Cerebellar cortex (tissue), 1 donor: ENCODE results near the gene CAMK1G.

Experiments
- DNase-seq: peaks from one replicate; pipeline ENCODE4 v3.0.0-alpha.2; 2015; ENCODE audit warnings: low spot score

CAMK1G gene

DNA sequence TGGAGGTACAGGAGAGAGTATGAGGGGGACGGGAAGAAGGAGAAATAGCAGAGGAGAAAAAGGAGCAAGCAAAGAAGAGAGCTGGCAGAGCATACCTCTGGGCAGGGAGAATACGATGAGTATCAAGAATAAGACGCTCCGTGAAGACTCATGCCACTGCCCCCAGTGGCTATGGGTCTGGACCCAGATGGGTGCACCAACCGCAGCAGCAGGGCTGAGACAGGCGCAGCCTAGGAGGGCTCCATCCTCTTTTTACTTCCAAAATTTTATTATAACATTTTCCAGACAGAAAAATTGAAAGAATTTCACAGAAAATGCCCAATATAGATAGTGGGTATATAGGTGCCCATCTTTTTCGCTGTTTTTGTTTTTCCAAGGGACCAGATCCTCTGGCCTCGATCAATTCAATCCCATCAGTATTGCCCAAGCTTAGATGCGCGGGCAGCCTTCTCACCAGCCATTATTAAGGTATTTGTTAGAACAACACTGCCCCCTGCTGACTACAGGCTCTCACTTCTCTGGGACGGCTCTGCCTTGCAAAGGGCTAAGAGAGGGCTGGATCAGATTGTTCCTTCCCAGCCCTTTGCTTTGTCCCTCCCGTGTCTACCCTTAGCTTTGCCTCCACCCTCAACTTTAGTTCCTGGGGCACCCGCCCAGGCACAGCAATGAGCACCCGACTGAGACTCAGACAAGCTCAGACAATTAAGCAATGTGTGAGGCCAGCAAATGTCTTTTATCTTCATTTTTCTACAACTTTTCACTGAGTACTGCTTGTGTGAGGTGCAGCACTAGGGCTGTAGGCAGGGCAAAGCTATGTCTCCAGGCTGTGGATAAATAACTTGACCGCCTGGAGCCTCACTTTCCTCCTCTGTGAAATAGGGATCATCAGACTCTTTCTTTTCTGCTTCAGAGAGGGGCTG, 17.5 kb upstream of the CAMK1G start:
- DNase-seq, result peak; percentile 90

DNA sequence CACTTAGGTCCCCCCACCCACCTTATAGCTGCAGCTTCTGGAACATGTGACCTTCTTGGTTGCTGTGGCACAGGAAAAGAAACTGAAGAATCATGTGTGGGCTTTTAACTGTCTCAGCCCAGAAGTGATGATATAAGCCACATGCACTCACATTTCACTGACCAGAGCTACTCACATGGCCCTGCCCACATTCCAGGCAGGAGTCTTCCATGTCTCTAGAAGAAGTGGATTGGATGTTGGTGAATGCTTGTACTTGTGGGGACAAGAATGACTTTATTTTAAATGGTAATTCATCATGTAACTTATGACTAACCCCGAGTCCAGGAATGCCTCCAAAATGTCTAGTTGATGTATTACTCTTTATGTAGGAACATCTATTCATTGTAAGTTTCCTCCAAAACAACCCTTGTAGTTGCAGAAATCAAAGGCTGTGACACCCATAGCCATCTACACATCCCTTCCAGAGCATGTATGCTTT, 15.8 kb upstream of the CAMK1G start:
- no peak for DNase-seq

DNA sequence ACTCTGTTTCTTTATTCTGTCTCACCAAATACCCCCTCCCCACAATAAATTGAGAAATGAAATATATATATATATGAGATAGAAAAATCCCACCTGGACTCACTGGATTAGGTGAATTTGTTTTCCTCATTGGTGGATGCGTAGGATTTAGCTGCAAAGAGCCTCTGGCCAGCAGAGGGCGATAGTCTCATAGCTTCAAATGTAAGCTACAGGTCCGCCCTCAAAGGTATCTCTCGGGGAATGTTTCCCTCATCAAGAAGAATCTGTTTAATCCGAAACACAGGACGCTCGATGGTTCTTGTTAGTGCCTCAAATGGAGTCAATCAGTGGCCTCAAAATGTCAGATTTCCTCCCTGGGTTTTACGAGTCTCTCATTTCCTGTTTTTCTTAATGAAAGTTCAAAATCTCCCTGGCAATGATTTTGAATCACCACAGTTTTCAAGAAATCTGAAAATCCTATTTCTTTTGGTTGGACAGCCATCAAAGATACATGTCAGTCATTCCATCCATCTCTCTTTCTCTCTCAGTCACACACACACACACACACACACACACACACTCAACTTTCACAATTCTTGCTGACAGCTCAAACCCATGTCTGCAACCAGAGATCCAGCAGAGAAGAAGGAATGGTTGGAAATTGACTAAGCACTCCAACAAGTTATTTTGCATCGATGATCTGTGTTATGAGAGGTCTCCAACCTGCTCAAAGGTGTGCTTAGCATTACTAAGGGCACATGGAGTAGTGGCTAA, 13.9 kb upstream of the CAMK1G start:
- peak; percentile 90 for DNase-seq

DNA sequence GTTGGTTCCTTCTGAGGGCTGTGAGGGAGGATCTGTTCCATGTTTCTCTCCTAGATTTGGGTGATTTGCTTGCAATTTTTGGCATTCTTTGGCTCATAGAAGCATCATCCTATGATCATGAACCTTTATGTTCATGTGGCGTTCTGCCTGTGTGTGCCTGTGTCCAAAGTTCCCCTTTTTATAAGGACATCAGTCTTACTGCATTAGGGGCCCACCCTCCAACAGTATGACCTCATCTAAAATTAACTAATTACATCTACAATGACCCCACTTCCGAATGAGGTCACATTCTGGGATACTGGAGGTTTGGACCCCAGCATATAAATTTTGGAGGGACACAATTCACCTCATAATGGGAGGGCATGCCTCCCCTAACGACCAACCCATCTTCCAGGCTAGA, 12.8 kb upstream of the CAMK1G start:
- no peak for DNase-seq

DNA sequence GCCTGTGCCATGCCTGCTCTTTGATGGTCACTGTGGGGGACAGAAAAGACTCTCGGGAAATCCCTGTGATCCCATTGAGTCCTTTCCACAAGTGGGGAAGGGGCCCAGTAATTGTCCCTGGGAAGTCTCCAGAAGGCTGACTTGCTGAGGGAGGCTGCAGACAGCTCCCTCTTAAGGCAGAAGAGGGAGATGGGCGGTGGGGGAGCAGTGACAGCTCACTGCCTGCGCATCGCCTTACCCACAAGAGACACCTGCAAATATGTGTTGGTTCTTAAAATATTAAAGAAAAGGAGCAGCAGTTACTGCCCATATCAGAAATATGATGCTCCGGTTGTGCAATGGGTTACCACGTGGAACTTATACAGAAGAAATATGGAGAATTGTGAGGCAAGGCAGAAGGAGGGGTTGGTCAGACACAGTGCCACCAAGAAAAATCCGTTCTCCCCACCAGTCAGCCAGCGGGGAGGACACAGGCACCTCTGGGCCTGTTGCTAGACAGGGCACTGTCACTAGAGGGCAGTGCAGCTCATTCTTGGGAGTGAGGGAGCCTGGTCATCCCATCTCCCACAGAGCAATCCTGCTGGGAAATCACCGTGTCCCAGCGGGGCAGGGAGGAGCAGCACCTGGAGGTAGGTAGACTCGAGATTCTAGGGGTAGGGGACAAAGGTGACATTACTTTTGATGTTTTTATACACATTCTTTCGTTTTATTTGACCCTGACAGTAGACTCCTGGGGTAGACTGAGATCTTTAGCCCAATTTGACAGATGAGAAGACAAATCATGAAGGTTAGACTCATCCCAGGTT, 6.9 kb upstream of the CAMK1G start:
- DNase-seq, result peak; percentile 71

DNA sequence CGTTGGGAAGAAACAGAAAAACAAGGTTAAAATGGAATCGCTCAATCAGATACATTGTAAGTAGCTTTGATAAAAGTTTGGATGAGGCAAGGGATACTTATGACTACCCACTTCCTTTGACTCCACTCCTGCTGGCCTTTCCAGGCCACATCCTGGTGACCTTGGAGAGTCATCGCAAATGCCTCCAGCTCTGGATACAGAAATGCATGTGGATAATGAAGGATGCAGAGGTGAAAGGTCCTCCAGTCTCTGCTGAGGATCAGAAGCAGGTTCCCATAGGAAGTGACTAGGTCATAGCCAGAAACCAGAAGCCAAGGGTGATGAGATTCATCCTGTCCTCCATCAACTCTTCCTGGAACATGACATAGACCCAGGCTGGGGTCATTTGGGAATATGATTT, 6.2 kb upstream of the CAMK1G start:
- no peak for DNase-seq

DNA sequence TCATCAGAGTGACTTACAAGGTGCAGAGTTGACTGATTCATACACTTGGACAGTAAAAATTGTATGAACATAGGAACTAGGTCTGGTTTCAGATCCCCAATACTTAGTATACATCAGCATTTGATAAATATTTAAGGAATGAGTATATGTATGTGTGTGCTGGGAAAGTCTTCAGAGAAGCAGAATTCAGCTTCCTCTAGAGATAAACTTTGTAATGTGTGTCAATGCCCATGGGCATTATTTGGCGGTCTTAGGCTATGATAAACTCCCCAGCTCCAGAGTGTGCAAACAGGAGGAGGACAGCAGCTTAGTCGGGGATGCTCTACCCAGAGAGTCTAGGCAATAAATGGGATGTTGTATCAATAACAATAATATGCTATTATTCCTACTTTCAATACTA, 2.9 kb upstream of the CAMK1G start:
- no peak for DNase-seq

DNA sequence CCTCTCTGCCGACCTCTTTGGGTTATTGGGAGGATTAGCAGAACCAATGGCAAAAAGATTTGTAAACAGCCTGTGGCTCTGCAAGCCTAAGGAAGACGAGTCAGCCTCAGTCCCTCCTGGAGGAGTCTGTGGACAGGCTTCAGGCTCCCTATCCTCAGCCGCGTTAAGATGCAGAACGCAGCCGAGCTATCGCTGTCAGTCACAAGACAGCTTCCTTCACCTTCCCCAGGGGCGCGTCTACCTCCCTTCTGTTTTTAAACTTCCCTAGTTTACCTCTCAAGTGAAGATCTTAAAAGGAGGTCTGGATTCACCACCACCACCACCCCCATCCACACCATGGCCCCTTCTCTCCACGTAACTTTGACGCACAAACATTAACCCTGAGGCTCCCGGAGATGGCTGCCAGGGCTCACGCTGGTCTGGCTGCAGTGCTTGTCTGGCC, 738 bp downstream of the CAMK1G start:
- DNase-seq, result no peak

DNA sequence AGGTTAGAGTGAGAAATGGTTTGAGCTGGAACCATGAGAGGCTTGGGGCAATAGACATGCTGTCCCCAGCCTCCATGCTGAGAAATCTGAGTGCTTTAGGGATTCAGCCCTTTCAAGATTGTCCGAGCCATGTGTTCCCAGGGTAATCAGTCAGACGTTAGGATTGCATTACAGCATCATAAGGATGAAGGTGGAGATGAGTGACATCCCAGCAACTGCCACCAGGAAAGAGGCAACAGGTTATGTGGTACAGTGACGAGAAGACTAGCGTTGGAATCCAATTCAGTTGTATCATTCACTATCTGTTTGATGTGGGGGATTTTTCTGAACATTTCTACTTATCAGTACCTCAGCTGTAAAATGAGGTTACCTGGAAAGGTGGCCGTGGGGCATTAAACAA, 1.7 kb downstream of the CAMK1G start:
- DNase-seq, result no peak

DNA sequence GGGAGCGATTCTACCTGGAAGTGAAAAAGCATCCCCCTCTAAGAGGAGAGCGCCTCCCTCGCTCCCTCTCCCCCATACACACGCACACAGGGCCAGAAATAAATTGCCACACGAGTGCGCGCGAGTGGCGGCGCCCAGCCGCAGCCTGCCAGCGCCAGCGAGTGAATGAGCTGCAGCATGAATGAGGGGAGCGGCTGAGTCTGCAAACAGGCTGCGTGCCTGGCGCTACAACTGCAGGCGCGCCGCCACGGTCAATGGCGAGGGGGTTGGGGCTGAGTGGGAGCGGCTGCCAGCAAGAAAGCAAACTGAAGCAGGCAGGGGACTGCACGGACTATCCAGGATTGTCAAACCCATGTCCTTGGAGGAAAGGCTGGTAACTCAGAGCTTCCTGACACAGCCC, 2.2 kb downstream of the CAMK1G start:
- peak; percentile 24 for DNase-seq

DNA sequence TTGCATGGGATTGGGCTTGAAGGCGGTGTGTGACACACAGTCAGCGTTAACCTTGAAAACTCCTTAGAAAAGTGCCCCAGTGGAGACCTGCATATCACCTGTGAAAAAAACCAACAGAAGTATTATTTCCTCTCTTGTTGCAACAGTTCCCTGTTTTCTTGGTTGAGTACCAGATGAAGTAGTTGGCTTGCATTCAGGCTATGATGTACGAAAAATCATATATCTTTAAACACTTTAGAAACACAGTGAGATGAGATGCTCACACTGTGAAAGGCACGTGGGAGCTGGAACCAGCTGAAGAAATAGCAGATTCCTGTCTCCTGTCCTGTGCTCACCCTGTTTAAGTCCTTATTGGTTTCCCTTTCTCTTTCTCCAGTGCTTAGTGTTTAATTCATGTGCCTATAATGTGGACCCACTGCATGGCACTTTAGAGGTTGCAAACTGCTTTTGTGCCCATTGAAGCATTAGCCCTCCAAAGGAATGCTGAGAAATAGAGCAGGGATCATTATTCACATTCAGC, 2.8 kb downstream of the CAMK1G start:
- no peak for DNase-seq

DNA sequence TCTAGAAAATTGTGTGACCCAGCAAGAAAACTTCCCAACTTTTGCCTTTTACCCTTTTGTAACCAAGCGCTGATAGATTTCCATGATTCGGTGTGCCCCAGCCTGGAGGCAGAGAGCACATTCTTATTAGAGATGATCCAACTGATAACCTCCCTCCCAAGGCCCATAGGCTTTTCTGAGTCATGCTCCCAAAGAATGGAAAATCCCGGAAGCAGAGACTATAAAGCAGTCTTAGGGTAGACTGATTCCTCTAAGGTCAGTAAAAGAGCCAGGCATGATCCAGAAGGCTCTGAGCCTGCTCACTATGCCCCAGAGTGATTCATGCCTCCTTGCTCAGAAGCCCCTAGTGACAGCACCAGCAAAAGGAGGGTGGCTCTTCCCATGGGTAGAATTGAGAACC, 4.3 kb downstream of the CAMK1G start:
- DNase-seq, result no peak

DNA sequence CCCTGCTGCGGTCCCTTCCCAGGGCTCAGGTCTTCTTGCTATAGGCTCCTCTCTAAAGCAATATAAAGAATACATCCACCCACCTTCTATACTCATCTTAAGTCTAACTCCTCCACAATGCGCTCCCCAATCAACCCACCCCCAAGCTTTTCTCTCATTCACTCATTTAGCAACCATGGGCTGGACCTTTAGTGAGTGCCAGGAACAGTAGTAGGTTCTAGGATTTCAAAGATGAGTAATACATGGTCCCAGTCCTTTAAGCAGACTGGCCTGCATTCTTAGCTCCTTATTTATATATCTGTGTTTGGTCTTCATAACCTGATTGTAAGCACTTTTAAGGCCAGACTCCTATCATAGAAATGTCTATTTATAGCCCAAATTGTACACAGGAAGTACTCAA, 5.9 kb downstream of the CAMK1G start:
- no peak for DNase-seq

DNA sequence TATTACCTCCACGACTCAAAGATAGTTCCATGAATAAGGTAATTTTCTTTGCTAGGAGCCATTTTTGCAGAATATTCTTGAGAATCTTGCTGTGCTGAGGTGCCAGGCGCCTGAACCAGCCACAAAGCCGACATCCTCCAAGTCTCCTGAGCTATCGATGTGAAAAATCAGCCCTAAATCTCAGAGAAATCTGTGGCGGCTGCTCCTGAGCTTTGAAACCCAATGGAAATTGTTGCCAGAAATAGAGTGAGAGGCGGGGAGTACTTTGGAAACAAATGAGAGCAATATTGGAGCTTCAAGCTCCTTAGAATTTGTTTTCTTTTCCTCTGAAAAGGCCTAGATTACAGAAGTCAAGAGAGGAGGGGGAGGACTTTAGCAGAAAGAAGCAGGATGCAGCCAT, 6.3 kb downstream of the CAMK1G start:
- no peak for DNase-seq

DNA sequence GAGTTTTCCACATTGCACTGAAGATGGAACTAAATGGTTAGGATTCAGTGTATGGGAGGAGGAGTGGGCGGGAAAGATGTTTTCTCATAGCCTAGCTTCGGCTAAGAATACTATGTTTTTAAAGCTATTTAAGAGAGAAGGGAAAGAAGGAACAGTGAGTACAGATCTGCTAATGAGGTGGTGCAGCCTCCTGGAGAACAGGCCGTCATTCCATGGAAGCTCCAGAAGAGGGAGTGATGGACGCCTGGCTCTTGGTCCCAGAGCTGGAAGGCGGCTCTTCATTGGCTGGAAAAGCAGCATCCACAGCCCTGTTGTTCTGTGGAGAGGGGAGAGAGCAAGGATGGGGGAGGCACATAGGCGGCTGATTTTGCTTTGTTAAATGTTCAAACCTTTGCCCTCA, 6.9 kb downstream of the CAMK1G start:
- DNase-seq, result no peak

DNA sequence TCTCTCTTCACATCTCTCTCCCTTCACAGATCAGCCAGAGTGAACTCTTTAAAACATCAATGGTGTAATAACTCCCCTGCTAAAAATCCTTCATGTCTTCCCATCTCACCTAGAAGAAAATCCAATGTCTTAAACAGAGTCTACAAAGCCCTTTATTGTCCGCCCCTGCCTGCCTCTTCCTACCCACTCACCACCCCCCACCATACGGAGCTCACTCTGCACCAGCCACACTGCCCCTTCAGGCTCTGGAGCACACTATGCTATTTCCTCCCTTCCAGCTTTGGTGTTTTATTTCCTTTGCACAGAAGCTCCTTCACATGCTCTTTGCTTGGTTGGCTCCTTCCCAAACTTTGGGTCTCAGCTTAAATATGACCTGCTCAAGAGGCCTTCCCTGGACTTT, 10.2 kb downstream of the CAMK1G start:
- no peak for DNase-seq

DNA sequence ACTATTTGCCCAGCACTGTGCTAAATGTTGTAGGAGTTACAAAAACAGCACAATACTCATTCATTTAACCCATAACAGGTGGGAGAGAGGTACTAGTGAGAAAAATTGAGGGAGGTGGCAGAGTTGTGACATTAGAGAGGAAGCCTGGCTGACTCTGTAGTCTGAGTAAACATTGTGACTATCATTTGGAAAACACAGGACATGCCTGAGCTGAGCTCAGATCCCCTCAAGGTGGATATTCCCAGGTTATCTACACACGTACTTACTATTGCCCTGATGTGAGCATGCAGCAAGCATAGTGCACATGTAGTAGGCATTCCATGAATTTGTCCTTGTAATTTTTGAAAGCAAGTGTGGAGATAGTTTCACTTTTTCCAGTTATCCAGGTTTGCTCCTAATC, 10.9 kb downstream of the CAMK1G start:
- DNase-seq, result no peak

DNA sequence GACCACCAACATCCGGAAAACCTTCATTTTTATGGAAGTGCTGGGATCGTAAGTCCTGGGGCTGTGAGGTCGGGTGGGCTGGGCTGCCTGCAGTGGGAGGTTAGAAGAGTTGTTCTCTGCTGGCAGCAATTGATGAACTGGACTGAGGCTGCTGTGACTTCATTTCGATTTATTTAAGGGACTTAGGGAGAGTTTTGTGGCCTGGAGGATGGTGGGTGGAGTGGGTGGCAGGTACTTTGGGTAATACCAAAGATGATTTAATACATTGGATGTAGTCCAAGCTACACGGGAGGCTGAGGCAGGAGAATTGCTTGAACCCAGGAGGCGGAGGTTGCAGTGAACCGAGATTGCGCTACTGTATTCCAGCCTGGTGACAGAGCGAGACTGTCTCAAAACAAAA, 11.5 kb downstream of the CAMK1G start:
- DNase-seq, result no peak

DNA sequence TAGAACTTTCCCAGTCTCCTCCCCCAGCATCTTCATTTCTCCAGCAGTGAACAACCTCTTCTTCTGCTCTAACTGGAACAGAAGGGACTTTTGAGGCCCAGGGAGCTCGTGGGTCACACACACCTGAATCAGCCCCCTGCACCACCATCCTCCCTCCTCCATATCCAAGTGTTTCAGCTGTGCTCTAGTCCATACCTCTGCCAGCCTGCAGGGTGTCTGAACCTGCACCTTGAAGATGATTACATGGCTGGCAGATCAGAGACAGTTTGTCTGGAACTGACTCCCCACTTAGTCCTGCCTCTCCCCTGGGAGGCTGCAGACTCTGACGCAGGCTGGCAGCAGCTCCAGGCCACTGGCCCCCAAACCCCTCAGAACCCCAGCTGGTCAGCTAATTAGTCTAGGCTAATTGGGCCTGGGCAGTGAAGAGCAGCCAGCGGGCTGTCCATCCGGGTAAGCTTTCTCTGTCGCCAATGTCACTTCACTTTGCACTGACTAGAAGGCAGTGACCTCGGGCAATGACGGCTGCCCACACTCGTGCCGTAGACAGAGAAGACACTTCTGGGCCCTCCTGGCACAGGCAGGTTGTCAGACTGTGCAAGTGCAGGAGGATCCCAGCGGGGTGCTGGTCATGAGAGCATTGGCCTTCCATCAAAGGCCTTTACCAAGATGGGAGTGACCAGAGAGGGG, 12.2 kb downstream of the CAMK1G start:
- DNase-seq, result no peak

DNA sequence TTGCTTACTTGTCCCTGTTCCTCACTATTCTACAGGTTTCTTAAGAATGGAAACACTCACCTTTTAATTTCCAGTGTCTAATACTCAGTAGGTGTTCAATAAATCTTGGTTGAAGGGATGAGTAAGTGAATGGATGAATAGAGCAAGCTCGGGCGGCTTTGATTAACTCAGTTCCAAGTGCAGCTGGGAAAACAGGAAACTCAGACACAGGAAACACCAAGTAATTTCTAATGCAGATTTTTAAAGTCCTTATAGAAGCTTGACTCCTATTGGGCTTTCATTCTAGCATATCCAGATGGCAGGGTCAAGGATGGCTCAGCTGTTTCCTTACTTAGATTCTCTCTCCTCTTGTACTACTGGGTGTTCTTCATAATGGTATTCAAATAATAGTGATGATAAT, 14.0 kb downstream of the CAMK1G start:
- DNase-seq, result no peak

DNA sequence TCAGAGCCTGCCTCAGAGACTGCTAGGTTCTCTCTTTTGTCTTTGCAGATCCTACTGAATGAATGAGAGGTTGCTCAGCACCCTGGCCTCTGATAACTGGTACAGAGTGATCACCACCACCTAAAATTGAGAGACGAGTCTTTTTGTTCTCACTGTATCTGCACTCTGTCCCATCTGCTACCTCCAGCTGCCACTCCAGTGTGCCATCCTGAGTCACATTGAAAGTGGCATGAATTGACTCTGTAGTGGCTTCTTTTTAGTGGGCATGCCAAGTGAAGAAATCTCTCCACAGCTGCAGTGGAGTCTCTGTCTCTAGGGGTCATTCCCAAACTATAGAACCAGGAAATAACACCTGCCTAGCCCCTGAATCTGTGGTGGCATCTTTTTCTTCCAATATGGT, 14.7 kb downstream of the CAMK1G start:
- no peak for DNase-seq

DNA sequence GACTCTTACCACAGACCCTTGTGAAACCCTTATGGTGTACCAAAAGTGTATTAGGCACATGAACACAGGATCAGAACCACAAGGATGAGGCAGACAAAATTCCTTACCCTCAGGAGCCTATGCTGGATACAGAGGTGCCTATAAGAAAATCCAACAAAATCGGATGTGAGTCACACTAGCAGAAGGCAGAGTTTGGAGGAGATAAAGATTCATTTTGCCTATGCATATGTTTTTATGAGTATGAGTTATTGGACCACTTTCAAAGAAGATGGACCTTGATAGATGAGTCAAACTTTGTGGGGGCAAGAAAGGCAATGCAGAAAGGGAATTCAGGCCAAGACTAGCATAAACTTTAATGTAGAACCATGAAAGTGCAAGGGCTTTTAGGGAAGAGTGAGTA, 17.0 kb downstream of the CAMK1G start:
- DNase-seq, result no peak
